ENCODE data around the gene CLMP.

The CLMP gene

GRCh38 chr11:123195188-123196059 is at the start of gene CLMP:
TSS of gene CLMP (minus strand) at chr11:123195248. CDS start at chr11:123194940, 308 bp downstream.
- no peak for DNase-seq

- no peak for DNase-seq
Observed at GRCh38 chr11:123241874-123242543, 47.0 kb upstream of the CLMP start.

GRCh38 chr11:123241294-123241693 is 46.2 kb upstream of the CLMP start:
- no peak for DNase-seq

- no peak for DNase-seq
Observed at GRCh38 chr11:123239191-123240150, 44.4 kb upstream of the CLMP start.

- no peak for DNase-seq
Observed at GRCh38 chr11:123238297-123238696, 43.2 kb upstream of the CLMP start.

GRCh38 chr11:123236879-123237278 is 41.8 kb upstream of the CLMP start:
- DNase-seq = no peak

- DNase-seq = no peak
Observed at GRCh38 chr11:123235656-123236261, 40.7 kb upstream of the CLMP start.

GRCh38 chr11:123235117-123235655 is 40.1 kb upstream of the CLMP start:
- DNase-seq = peak; percentile 42

- no peak for DNase-seq
Observed at GRCh38 chr11:123233975-123234334, 38.9 kb upstream of the CLMP start.

- no peak for DNase-seq
Observed at GRCh38 chr11:123233280-123233974, 38.4 kb upstream of the CLMP start.

- DNase-seq = no peak
Observed at GRCh38 chr11:123231777-123232176, 36.7 kb upstream of the CLMP start.

- DNase-seq = no peak
Observed at GRCh38 chr11:123231256-123231655, 36.2 kb upstream of the CLMP start.

- DNase-seq = no peak
Observed at GRCh38 chr11:123230346-123230745, 35.3 kb upstream of the CLMP start.

- DNase-seq = no peak
Observed at GRCh38 chr11:123228496-123229163, 33.6 kb upstream of the CLMP start.

- DNase-seq = no peak
Observed at GRCh38 chr11:123227763-123228495, 32.9 kb upstream of the CLMP start.

- no peak for DNase-seq
Observed at GRCh38 chr11:123221584-123221983, 26.5 kb upstream of the CLMP start.

- no peak for DNase-seq
Observed at GRCh38 chr11:123221096-123221561, 26.1 kb upstream of the CLMP start.

GRCh38 chr11:123219066-123219690 is 24.1 kb upstream of the CLMP start:
- no peak for DNase-seq

GRCh38 chr11:123218451-123218850 is 23.4 kb upstream of the CLMP start:
- DNase-seq = no peak

- DNase-seq = no peak
Observed at GRCh38 chr11:123217897-123218296, 22.8 kb upstream of the CLMP start.
